HEK293 (cell line): ENCODE results near the gene SGF29.

Source experiments
- CTCF ChIA-PET: fragments of 350-600 bp; formaldehyde crosslinking; extraction: SDS; loops from one replicate; lab custom pipeline; 2021; ENCODE audit warnings: antibody characterized with exemption; lab: Yijun Ruan, JAX
- POLR2A ChIA-PET: fragments of 300-600 bp; formaldehyde crosslinking; extraction: SDS; loops from one replicate; lab custom pipeline; 2020; ENCODE audit warnings: antibody characterized with exemption, inconsistent platforms; lab: Yijun Ruan, JAX
- H3K27ac ChIP-seq: fragments of 200-500 bp; sonication (Bioruptor generic); 2 replicates; pipeline ENCODE4 v1.5.1; 2014; ENCODE audit warnings: low read depth, low read length, control low read depth, inconsistent platforms; ENCODE audit errors: extremely low read depth
- H3K36me3 ChIP-seq, 2 experiments: fragments of 200-500 bp in 1 of 2; sonication (Bioruptor generic) in 1 of 2; 1 replicate in 1 of 2; 2 replicates in 1 of 2; pipeline ENCODE4 v1.5.1; 2014 to 2017; ENCODE audit warnings: inconsistent platforms in 2 of 2, low read length in 2 of 2; ENCODE audit not compliant: control insufficient read depth in 2 of 2, insufficient read depth in 1 of 2
- H3K4me1 ChIP-seq: fragments of 200-500 bp; sonication (Bioruptor generic); 2 replicates; pipeline ENCODE4 v1.5.1; 2014; ENCODE audit warnings: mild to moderate bottlenecking, low read length, inconsistent platforms; ENCODE audit not compliant: control insufficient read depth, insufficient read depth
- H3K4me3 ChIP-seq: 2 replicates; pipeline ENCODE4 v1.5.1; 2011; ENCODE audit warnings: low read depth, mild to moderate bottlenecking, control low read depth, low read length, moderate library complexity
- H3K9me3 ChIP-seq: fragments of 200-500 bp; sonication (Bioruptor generic); 2 replicates; pipeline ENCODE4 v1.5.1; 2014; ENCODE audit warnings: low read depth, low read length, inconsistent platforms; ENCODE audit not compliant: control insufficient read depth, insufficient read depth
- HOXA7 ChIP-seq: sonication (generic); formaldehyde crosslinking; IDR thresholded peaks from 2 replicates; pipeline ENCODE4 v1.8.1; 2022; ENCODE audit warnings: missing genetic modification reagents, borderline replicate concordance
- ZFP69B ChIP-seq: fragments of 450-650 bp; formaldehyde crosslinking; IDR thresholded peaks from 2 replicates; pipeline ENCODE4 v1.5.1; 2016; ENCODE audit warnings: missing biosample characterization, missing genetic modification characterization
- ZNF133 ChIP-seq: fragments of 450-650 bp; formaldehyde crosslinking; IDR thresholded peaks from 2 replicates; pipeline ENCODE4 v1.5.1; 2016; ENCODE audit warnings: missing biosample characterization, missing genetic modification characterization
- ZNF140 ChIP-seq: fragments of 450-650 bp; formaldehyde crosslinking; IDR thresholded peaks from 2 replicates; pipeline ENCODE4 v1.5.1; 2016; ENCODE audit warnings: missing biosample characterization, missing genetic modification characterization
- ZNF184 ChIP-seq: fragments of 450-650 bp; IDR thresholded peaks from 2 replicates; pipeline ENCODE4 v1.5.1; 2018; ENCODE audit warnings: missing biosample characterization, mild to moderate bottlenecking, missing genetic modification characterization
- ZNF248 ChIP-seq: fragments of 450-650 bp; formaldehyde crosslinking; IDR thresholded peaks from 2 replicates; pipeline ENCODE4 v1.5.1; 2017; ENCODE audit warnings: missing biosample characterization, missing genetic modification characterization
- ZNF473 ChIP-seq: fragments of 450-650 bp; formaldehyde crosslinking; IDR thresholded peaks from 2 replicates; pipeline ENCODE4 v1.5.1; 2017; ENCODE audit warnings: missing biosample characterization, missing genetic modification characterization
- ZNF558 ChIP-seq: fragments of 450-650 bp; formaldehyde crosslinking; IDR thresholded peaks from 2 replicates; pipeline ENCODE4 v1.5.1; 2016; ENCODE audit warnings: missing biosample characterization, missing genetic modification characterization
- ZNF629 ChIP-seq: fragments of 450-650 bp; formaldehyde crosslinking; IDR thresholded peaks from 2 replicates; pipeline ENCODE4 v1.5.1; 2017; ENCODE audit warnings: missing biosample characterization, missing genetic modification characterization
- ZNF791 ChIP-seq: fragments of 450-650 bp; formaldehyde crosslinking; IDR thresholded peaks from 2 replicates; pipeline ENCODE4 v1.5.1; 2016; ENCODE audit warnings: missing biosample characterization, missing genetic modification characterization
- TF ChIP-seq, protein P1 (sequence below): fragments of 450-650 bp; formaldehyde crosslinking; IDR thresholded peaks from 2 replicates; pipeline ENCODE4 v1.5.1; 2016; ENCODE audit warnings: missing biosample characterization, missing genetic modification characterization, borderline replicate concordance
- TF ChIP-seq, protein P2 (sequence below): fragments of 450-650 bp; formaldehyde crosslinking; IDR thresholded peaks from 2 replicates; pipeline ENCODE4 v1.5.1; 2017; ENCODE audit warnings: missing biosample characterization, missing genetic modification characterization
- TF ChIP-seq, protein P3 (sequence below): fragments of 450-650 bp; formaldehyde crosslinking; IDR thresholded peaks from 2 replicates; pipeline ENCODE4 v1.5.1; 2016; ENCODE audit warnings: missing biosample characterization, missing genetic modification characterization
- TF ChIP-seq, protein P4 (sequence below): fragments of 450-650 bp; formaldehyde crosslinking; IDR thresholded peaks from 2 replicates; pipeline ENCODE4 v1.5.1; 2016; ENCODE audit warnings: missing biosample characterization, missing genetic modification characterization
- TF ChIP-seq, protein P5 (sequence below): fragments of 450-650 bp; formaldehyde crosslinking; IDR thresholded peaks from 2 replicates; pipeline ENCODE4 v1.5.1; 2016; ENCODE audit warnings: missing biosample characterization, missing genetic modification characterization

Gene SGF29

DNA sequence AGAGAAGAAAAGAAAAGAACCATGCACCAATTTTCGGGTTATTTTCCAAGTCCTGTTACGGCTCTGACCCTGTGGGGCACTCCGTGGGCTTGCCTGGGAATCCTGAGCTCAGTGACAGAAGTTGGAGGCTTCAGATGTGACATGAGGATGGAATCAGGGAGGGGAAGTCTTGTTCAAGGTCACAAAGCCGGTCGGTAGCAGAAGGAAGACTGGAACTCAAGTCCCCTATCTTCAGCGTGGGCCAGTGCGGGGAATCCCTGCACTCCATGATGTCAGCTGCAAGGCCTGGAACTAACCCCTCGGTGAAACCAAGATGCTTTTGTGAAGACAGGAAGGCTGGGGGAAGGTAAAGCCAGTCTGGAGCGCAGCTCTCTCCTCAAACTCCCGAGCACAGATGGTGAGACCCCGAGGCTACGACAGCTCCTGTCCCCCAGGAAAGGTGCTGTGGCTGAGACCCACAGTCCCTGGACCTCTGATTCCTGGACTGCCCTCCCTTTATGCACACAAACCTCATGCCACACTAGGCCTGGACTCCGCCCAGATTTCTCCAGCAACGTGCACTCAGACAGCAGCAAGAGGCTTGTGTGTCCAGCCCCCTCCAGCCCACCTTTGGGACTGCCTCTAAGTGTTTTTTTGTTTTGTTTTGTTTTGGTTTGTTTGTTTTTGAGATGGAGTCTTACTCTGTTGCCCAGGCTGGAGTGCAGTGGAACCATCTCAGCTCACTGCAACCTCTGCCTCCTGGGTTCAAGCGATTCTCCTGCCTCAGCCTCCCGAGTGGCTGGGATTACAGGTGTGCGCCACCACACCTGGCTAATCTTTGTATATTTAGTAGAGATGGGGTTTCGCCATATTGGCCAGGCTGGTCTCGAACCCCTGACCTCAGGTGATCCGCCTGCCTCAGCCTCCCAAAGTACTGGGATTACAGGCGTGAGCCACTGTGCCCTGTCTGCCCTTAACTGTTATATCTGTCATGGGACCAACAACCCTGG, 41.6 kb upstream of the SGF29 start (continued):
- TF ChIP-seq, protein P1, sequence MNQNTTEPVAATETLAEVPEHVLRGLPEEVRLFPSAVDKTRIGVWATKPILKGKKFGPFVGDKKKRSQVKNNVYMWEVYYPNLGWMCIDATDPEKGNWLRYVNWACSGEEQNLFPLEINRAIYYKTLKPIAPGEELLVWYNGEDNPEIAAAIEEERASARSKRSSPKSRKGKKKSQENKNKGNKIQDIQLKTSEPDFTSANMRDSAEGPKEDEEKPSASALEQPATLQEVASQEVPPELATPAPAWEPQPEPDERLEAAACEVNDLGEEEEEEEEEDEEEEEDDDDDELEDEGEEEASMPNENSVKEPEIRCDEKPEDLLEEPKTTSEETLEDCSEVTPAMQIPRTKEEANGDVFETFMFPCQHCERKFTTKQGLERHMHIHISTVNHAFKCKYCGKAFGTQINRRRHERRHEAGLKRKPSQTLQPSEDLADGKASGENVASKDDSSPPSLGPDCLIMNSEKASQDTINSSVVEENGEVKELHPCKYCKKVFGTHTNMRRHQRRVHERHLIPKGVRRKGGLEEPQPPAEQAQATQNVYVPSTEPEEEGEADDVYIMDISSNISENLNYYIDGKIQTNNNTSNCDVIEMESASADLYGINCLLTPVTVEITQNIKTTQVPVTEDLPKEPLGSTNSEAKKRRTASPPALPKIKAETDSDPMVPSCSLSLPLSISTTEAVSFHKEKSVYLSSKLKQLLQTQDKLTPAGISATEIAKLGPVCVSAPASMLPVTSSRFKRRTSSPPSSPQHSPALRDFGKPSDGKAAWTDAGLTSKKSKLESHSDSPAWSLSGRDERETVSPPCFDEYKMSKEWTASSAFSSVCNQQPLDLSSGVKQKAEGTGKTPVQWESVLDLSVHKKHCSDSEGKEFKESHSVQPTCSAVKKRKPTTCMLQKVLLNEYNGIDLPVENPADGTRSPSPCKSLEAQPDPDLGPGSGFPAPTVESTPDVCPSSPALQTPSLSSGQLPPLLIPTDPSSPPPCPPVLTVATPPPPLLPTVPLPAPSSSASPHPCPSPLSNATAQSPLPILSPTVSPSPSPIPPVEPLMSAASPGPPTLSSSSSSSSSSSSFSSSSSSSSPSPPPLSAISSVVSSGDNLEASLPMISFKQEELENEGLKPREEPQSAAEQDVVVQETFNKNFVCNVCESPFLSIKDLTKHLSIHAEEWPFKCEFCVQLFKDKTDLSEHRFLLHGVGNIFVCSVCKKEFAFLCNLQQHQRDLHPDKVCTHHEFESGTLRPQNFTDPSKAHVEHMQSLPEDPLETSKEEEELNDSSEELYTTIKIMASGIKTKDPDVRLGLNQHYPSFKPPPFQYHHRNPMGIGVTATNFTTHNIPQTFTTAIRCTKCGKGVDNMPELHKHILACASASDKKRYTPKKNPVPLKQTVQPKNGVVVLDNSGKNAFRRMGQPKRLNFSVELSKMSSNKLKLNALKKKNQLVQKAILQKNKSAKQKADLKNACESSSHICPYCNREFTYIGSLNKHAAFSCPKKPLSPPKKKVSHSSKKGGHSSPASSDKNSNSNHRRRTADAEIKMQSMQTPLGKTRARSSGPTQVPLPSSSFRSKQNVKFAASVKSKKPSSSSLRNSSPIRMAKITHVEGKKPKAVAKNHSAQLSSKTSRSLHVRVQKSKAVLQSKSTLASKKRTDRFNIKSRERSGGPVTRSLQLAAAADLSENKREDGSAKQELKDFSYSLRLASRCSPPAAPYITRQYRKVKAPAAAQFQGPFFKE (tag by site-specific recombination), result no peak
- no peak for TF ChIP-seq ZNF473 (tag by site-specific recombination)
- TF ChIP-seq ZNF248 (tag by site-specific recombination), result no peak
- no peak for TF ChIP-seq ZNF791 (tag by site-specific recombination)
- TF ChIP-seq ZNF558 (tag by site-specific recombination), result no peak
- TF ChIP-seq ZNF140 (tag by site-specific recombination), result no peak
- TF ChIP-seq, all 188 proteins: peak for 0

DNA sequence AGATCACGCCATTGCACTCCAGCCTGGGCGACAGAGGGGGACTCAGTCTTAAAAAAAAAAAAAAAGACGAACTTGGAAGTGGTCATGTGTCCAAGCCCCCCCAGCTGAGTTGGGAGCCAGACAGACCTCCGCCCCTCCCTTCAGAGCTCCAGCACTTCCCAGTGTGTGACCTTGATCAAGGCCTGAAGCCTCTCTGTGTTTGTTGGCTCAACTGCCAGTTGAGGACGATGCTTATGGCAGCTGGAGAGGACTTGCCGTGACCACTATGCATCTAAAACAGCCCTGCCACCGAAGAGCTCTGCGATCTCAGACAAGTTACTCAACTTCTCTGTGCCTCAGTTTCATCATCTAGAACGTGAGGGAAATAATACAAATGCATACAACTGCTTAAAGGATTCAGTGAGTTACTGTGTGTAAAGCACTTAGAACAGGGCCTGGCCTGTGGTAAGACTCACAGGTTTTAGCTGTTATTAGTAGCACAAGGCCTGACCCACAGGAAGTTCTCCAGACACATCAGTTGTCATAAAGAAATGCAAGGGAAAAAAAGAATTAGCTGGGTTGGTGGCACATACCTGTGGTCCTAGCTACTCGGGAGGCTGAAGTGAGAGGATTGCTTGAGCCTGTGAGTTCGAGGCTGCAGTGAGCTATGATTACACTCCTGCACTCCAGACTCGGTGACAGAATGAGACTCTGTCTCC, 40.1 kb upstream of the SGF29 start:
- H3K36me3 ChIP-seq, result no peaks in the 10 kb centered on the region
- no peak for TF ChIP-seq ZNF133 (tag by site-specific recombination)
- TF ChIP-seq, protein P2, sequence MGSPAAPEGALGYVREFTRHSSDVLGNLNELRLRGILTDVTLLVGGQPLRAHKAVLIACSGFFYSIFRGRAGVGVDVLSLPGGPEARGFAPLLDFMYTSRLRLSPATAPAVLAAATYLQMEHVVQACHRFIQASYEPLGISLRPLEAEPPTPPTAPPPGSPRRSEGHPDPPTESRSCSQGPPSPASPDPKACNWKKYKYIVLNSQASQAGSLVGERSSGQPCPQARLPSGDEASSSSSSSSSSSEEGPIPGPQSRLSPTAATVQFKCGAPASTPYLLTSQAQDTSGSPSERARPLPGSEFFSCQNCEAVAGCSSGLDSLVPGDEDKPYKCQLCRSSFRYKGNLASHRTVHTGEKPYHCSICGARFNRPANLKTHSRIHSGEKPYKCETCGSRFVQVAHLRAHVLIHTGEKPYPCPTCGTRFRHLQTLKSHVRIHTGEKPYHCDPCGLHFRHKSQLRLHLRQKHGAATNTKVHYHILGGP (tag by site-specific recombination), result no peak
- TF ChIP-seq, protein P3, sequence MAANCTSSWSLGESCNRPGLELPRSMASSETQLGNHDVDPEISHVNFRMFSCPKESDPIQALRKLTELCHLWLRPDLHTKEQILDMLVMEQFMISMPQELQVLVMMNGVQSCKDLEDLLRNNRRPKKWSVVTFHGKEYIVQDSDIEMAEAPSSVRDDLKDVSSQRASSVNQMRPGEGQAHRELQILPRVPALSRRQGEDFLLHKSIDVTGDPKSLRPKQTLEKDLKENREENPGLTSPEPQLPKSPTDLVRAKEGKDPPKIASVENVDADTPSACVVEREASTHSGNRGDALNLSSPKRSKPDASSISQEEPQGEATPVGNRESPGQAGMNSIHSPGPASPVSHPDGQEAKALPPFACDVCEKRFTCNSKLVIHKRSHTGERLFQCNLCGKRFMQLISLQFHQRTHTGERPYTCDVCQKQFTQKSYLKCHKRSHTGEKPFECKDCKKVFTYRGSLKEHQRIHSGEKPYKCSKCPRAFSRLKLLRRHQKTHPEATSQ (tag by site-specific recombination), result no peak
- no peak overlapping the region for H3K27ac ChIP-seq
- ChIA-PET CTCF (interaction anchor here (0.7 kb wide), 3 partner anchors 13 to 40 kb away, joined by 3 to 4 read pairs (median 3); partner anchors contain the start of gene SGF29), POLR2A (no interaction called here)
- no peaks in the 10 kb centered on the region for H3K9me3 ChIP-seq
- H3K4me3 ChIP-seq, result no peak overlapping the region
- no peaks in the 10 kb centered on the region for H3K4me1 ChIP-seq

DNA sequence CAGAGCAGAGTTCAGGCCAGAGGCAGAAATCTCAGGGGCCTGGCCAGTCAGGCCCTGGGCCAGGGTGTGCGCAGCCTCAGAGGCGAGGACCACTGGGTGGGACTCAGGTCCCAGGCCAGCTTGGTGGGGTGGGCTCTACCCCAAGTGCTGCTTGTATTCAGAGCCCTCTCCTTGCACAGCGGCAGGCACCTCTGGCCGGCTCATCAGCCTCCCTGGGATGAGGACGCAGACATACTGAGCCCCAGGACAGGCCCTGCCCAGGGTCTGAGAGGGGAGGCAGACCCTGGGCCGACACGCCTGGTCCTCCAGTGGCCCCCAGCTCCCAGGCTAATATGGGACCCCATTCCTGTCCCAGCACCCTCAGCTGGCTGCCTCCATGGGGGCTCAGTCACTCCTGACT, 39.5 kb upstream of the SGF29 start:
- ChIA-PET CTCF (no interaction called here), POLR2A (no interaction called here)
- Histone ChIP-seq H3K4me1 (no peaks in the 10 kb centered on the region), H3K27ac (no peak overlapping the region), H3K4me3 (no peak overlapping the region), H3K9me3 (no peaks in the 10 kb centered on the region), H3K36me3 (no peaks in the 10 kb centered on the region)
- TF ChIP-seq HOXA7 (CRISPR knock-in tag) (no peak), ZNF629 (tag by site-specific recombination) (no peak), ZNF184 (tag by site-specific recombination) (no peak), ZFP69B (tag by site-specific recombination) (no peak)
- TF ChIP-seq, protein P4, sequence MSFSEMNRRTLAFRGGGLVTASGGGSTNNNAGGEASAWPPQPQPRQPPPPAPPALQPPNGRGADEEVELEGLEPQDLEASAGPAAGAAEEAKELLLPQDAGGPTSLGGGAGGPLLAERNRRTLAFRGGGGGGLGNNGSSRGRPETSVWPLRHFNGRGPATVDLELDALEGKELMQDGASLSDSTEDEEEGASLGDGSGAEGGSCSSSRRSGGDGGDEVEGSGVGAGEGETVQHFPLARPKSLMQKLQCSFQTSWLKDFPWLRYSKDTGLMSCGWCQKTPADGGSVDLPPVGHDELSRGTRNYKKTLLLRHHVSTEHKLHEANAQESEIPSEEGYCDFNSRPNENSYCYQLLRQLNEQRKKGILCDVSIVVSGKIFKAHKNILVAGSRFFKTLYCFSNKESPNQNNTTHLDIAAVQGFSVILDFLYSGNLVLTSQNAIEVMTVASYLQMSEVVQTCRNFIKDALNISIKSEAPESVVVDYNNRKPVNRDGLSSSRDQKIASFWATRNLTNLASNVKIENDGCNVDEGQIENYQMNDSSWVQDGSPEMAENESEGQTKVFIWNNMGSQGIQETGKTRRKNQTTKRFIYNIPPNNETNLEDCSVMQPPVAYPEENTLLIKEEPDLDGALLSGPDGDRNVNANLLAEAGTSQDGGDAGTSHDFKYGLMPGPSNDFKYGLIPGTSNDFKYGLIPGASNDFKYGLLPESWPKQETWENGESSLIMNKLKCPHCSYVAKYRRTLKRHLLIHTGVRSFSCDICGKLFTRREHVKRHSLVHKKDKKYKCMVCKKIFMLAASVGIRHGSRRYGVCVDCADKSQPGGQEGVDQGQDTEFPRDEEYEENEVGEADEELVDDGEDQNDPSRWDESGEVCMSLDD (tag by site-specific recombination), result no peak
- TF ChIP-seq, protein P5, sequence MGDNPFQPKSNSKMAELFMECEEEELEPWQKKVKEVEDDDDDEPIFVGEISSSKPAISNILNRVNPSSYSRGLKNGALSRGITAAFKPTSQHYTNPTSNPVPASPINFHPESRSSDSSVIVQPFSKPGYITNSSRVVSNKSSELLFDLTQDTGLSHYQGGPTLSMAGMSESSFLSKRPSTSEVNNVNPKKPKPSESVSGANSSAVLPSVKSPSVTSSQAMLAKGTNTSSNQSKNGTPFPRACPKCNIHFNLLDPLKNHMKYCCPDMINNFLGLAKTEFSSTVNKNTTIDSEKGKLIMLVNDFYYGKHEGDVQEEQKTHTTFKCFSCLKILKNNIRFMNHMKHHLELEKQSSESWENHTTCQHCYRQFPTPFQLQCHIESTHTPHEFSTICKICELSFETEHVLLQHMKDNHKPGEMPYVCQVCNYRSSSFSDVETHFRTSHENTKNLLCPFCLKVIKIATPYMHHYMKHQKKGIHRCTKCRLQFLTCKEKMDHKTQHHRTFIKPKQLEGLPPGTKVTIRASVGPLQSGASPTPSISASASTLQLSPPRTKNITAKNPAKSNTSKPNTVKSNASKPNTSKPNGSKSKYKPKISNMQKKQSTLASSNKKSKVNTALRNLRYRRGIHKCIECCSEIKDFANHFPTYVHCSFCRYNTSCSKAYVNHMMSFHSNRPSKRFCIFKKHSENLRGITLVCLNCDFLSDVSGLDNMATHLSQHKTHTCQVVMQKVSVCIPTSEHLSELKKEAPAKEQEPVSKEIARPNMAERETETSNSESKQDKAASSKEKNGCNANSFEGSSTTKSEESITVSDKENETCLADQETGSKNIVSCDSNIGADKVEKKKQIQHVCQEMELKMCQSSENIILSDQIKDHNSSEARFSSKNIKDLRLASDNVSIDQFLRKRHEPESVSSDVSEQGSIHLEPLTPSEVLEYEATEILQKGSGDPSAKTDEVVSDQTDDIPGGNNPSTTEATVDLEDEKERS (tag by site-specific recombination), result no peak
